Fibroblast of lung (primary cell): ENCODE data around the gene GABRE. TPM values are rescaled to one million over a fixed set of nuclear protein-coding genes. Genes with fewer than 3 reads are reported as not detected.

ENCODE experiments used
- DNase-seq, 2 donors: peaks; one replicate each; pipeline versions ENCODE4 v3.0.0 to v3.0.0-alpha.2; 2010; ENCODE audit warnings: low read depth in 2 of 2
- H2AFZ ChIP-seq: 2 replicates; pipeline ENCODE4 v1.5.1; 2012; ENCODE audit warnings: low read length, control low read depth, inconsistent platforms
- H3K27ac ChIP-seq: 2 replicates; pipeline ENCODE4 v1.5.1; 2011; ENCODE audit warnings: low read length, control low read depth; ENCODE audit not compliant: insufficient read depth
- H3K27me3 ChIP-seq: 2 replicates; pipeline ENCODE4 v1.5.1; 2011; ENCODE audit warnings: mild to moderate bottlenecking, low read length; ENCODE audit not compliant: control insufficient read depth, insufficient read depth
- H3K36me3 ChIP-seq: 2 replicates; pipeline ENCODE4 v1.5.1; 2011; ENCODE audit warnings: low read length; ENCODE audit not compliant: control insufficient read depth, insufficient read depth
- H3K4me1 ChIP-seq: 2 replicates; pipeline ENCODE4 v1.5.1; 2011; ENCODE audit warnings: low read length; ENCODE audit not compliant: control insufficient read depth, insufficient read depth; ENCODE audit errors: extremely low read depth
- H3K4me2 ChIP-seq: 2 replicates; pipeline ENCODE4 v1.5.1; 2011; ENCODE audit warnings: low read length, control low read depth; ENCODE audit not compliant: insufficient read depth; ENCODE audit errors: extremely low read depth
- H3K4me3 ChIP-seq, 4 experiments: fragments of 200-600 bp in 1 of 4; sonication (generic) in 1 of 4; replicated peaks in 1 of 4; 2 replicates each; pipeline ENCODE4 v1.5.1; 2011 to 2016; ENCODE audit warnings: low read length in 4 of 4, low read depth in 3 of 4, mild to moderate bottlenecking in 3 of 4, control low read depth in 2 of 4, inconsistent platforms in 1 of 4, mixed read lengths in 1 of 4; ENCODE audit not compliant: insufficient read depth in 1 of 4; ENCODE audit errors: control extremely low read depth in 1 of 4
- H3K79me2 ChIP-seq: 2 replicates; pipeline ENCODE4 v1.5.1; 2012; ENCODE audit warnings: mild to moderate bottlenecking, low read length, inconsistent platforms; ENCODE audit not compliant: control insufficient read depth, insufficient read depth
- H3K9ac ChIP-seq: 2 replicates; pipeline ENCODE4 v1.5.1; 2011; ENCODE audit warnings: mild to moderate bottlenecking, low read length, control low read depth; ENCODE audit not compliant: insufficient read depth
- H3K9me3 ChIP-seq: 2 replicates; pipeline ENCODE4 v1.5.1; 2012; ENCODE audit warnings: low read depth, low read length; ENCODE audit not compliant: control insufficient read depth, insufficient read depth
- H4K20me1 ChIP-seq: 2 replicates; pipeline ENCODE4 v1.5.1; 2011; ENCODE audit warnings: low read length; ENCODE audit not compliant: control insufficient read depth, insufficient read depth; ENCODE audit errors: extremely low read depth
- CTCF ChIP-seq, 2 donors: IDR thresholded peaks in 1 of 2; conservative IDR thresholded peaks in 1 of 2; 1 replicate in 1 of 2; 2 replicates in 1 of 2; pipeline ENCODE4 v1.5.1; 2011 to 2012; ENCODE audit warnings: low read length in 2 of 2, control low read depth in 1 of 2, inconsistent platforms in 1 of 2, low read depth in 1 of 2, mild to moderate bottlenecking in 1 of 2
- EZH2 ChIP-seq: IDR thresholded peaks from 2 replicates; pipeline ENCODE4 v1.5.1; 2012; ENCODE audit warnings: low read length, control low read depth, mild to moderate bottlenecking; ENCODE audit errors: missing control alignments
- polyA minus RNA-seq: library from RNA; depleted of rRNA, polyadenylated mRNA; stranded (reverse); fragments of >200 nt; gene quantifications from 2 replicates; pipeline ENCODE4 v1.2.3, GENCODE V29; 2011; ENCODE audit warnings: low replicate concordance
- polyA plus RNA-seq, 2 donors: library from polyadenylated mRNA; depleted of rRNA in 1 of 2; stranded (reverse) in 1 of 2; unstranded in 1 of 2; fragments of >200 nt; gene quantifications; 2 replicates each; pipeline ENCODE4 v1.2.1, GENCODE V29; 2011 to 2012; ENCODE audit warnings: missing spikeins in 1 of 2
- total RNA-seq: library from RNA; depleted of rRNA; stranded (reverse); fragments of >200 nt; gene quantifications from 2 replicates; pipeline ENCODE4 v1.2.1, GENCODE V29; 2014

GABRE gene
- total RNA-seq (3.8 and 23.1 TPM in 2 replicates), polyA plus RNA-seq (2.0 and 2.1 TPM in 2 replicates), polyA minus RNA-seq (1.1 TPM in 1 of 2 replicates, not detected in the other)
- polyA plus RNA-seq (2012) = 0.88 and 1.2 TPM in 2 replicates

GRCh38 chrX:151974336-151975227, at the start of gene GABRE:
TSS of gene GABRE (minus strand) at chrX:151974676. CDS start at chrX:151974625, 51 bp downstream.
- no peaks in the 10 kb centered on the region for H3K79me2 ChIP-seq
- no peak within 1 kb of the TSS for H3K27ac ChIP-seq
- no peaks in the 10 kb centered on the region for H3K9me3 ChIP-seq
- peak within 1 kb of the TSS; percentile 46 for H3K9ac ChIP-seq
- peak within 1 kb of the TSS; percentile 19 to 56 (median 27) for H3K4me3 ChIP-seq
- no peak for TF ChIP-seq CTCF (conservative IDR thresholded peaks at IDR 0.05 in 1 of 2, IDR thresholded peaks at IDR 0.05 in 1 of 2; ENCODE audit: low read depth in 1 of 2, low read length in 2 of 2)
- TF ChIP-seq EZH2 = no peak
- H3K27me3 ChIP-seq = peaks cover 6% of the 10 kb centered on the region
- no peaks in the 10 kb centered on the region for H3K4me1 ChIP-seq
- peak in 1 of 2 donors; percentile 58 for DNase-seq
- H3K36me3 ChIP-seq = no peaks in the 10 kb centered on the region
- H4K20me1 ChIP-seq = no peaks in the 10 kb centered on the region
- H2AFZ ChIP-seq = no peak within 1 kb of the TSS
- H3K4me2 ChIP-seq = peak within 1 kb of the TSS; percentile 35

GRCh38 chrX:152020888-152021287, 46.4 kb upstream of the GABRE start:
- Histone ChIP-seq H3K36me3 (no peaks in the 10 kb centered on the region), H3K4me1 (no peaks in the 10 kb centered on the region), H2AFZ (no peak overlapping the region), H3K79me2 (no peaks in the 10 kb centered on the region), H3K27ac (no peak overlapping the region), H3K27me3 (no peaks in the 10 kb centered on the region), H3K9me3 (no peaks in the 10 kb centered on the region), H4K20me1 (no peaks in the 10 kb centered on the region), H3K4me3 (no peak overlapping the region), H3K4me2 (no peak overlapping the region), H3K9ac (no peak overlapping the region)
- DNase-seq = peak in 1 of 2 donors; percentile 36
- no peak for TF ChIP-seq EZH2
- TF ChIP-seq CTCF (conservative IDR thresholded peaks at IDR 0.05 in 1 of 2, IDR thresholded peaks at IDR 0.05 in 1 of 2; ENCODE audit: low read depth in 1 of 2, low read length in 2 of 2) = no peak

- H3K79me2 ChIP-seq = no peaks in the 10 kb centered on the region
- H2AFZ ChIP-seq = no peak overlapping the region
- no peak overlapping the region for H3K9ac ChIP-seq
- no peak for TF ChIP-seq CTCF (conservative IDR thresholded peaks at IDR 0.05 in 1 of 2, IDR thresholded peaks at IDR 0.05 in 1 of 2; ENCODE audit: low read depth in 1 of 2, low read length in 2 of 2)
- TF ChIP-seq EZH2 = no peak
- DNase-seq = no peak
- H3K27ac ChIP-seq = no peak overlapping the region
- no peak overlapping the region for H3K4me2 ChIP-seq
- no peak overlapping the region for H3K4me3 ChIP-seq
- H3K9me3 ChIP-seq = no peaks in the 10 kb centered on the region
- no peaks in the 10 kb centered on the region for H4K20me1 ChIP-seq
- no peaks in the 10 kb centered on the region for H3K36me3 ChIP-seq
- no peaks in the 10 kb centered on the region for H3K4me1 ChIP-seq
- H3K27me3 ChIP-seq = no peaks in the 10 kb centered on the region
These were observed 25.3 kb upstream of the GABRE start for GRCh38 chrX:151999813-152000212.
